GM21576 (cell line): ENCODE results near the gene MYO1E.
"Not testable (repeated sequence)": the region's sequence is repeated elsewhere in the genome, so short reads cannot be mapped to it uniquely, and the experiment has no call there.

Experiments
- ATAC-seq: cut with Tn5 transposase; IDR thresholded peaks from one replicate; pipeline ENCODE4 v1.9.1; 2021; ENCODE audit warnings: mild to moderate bottlenecking, moderate library complexity; ENCODE audit not compliant: unreplicated experiment

Gene MYO1E

GRCh38 chr15:59352683-59353082 lies 20.0 kb downstream of the MYO1E start:
- ATAC-seq = no peak

- no peak for ATAC-seq
Measured at GRCh38 chr15:59352189-59352588, 20.5 kb downstream of the MYO1E start.

GRCh38 chr15:59350421-59350732 lies 22.3 kb downstream of the MYO1E start:
- no peak for ATAC-seq

- ATAC-seq = no peak
Measured at GRCh38 chr15:59349680-59350420, 22.8 kb downstream of the MYO1E start.

- no peak for ATAC-seq
Measured at GRCh38 chr15:59347915-59348314, 24.8 kb downstream of the MYO1E start.

GRCh38 chr15:59346951-59347350 lies 25.7 kb downstream of the MYO1E start:
- no peak for ATAC-seq

- no peak for ATAC-seq
Measured at GRCh38 chr15:59345326-59345725, 27.3 kb downstream of the MYO1E start.

GRCh38 chr15:59344311-59344710 lies 28.4 kb downstream of the MYO1E start:
- ATAC-seq = no peak

- ATAC-seq = no peak
Measured at GRCh38 chr15:59340325-59340724, 32.3 kb downstream of the MYO1E start.

GRCh38 chr15:59339252-59339672 lies 33.4 kb downstream of the MYO1E start:
- no peak for ATAC-seq

GRCh38 chr15:59338414-59338813 lies 34.3 kb downstream of the MYO1E start:
- no peak for ATAC-seq

- not testable (repeated sequence) for ATAC-seq
Measured at GRCh38 chr15:59336725-59337124, 35.9 kb downstream of the MYO1E start.

GRCh38 chr15:59335207-59335786 lies 37.4 kb downstream of the MYO1E start:
- no peak for ATAC-seq

GRCh38 chr15:59334076-59334415 lies 38.6 kb downstream of the MYO1E start:
- no peak for ATAC-seq

- no peak for ATAC-seq
Measured at GRCh38 chr15:59333401-59334075, 39.1 kb downstream of the MYO1E start.

- ATAC-seq = no peak
Measured at GRCh38 chr15:59332009-59332408, 40.7 kb downstream of the MYO1E start.

GRCh38 chr15:59330649-59331048 lies 42.0 kb downstream of the MYO1E start:
- ATAC-seq = no peak

GRCh38 chr15:59329570-59330350 lies 42.9 kb downstream of the MYO1E start:
- no peak for ATAC-seq

- ATAC-seq = no peak
Measured at GRCh38 chr15:59329091-59329490, 43.6 kb downstream of the MYO1E start.

GRCh38 chr15:59327942-59328341 lies 44.7 kb downstream of the MYO1E start:
- peak; percentile 59 for ATAC-seq

GRCh38 chr15:59326856-59327255 lies 45.8 kb downstream of the MYO1E start:
- ATAC-seq = no peak
